NB4 (cell line): ENCODE data around the gene NUDT16.

Experiments used
- CTCF ChIP-seq: IDR thresholded peaks from one replicate; pipeline ENCODE4 v1.5.1; 2012; ENCODE audit warnings: low read depth, low read length
- MAX ChIP-seq: IDR thresholded peaks from 2 replicates; pipeline ENCODE4 v1.6.1; 2011; ENCODE audit warnings: low read depth, low read length

- no peak for TF ChIP-seq CTCF
- TF ChIP-seq MAX, result no peak
These were observed 39.8 kb upstream of the NUDT16 start for GRCh38 chr3:131341761-131342160.
